GM21529 (cell line): Measurements from ENCODE around the gene KIAA1549.

Experiments used
- ATAC-seq: cut with Tn5 transposase; IDR thresholded peaks from one replicate; pipeline ENCODE4 v1.9.1; 2021; ENCODE audit not compliant: unreplicated experiment

The KIAA1549 gene

GRCh38 chr7:138861051-138861450, 120.1 kb downstream of the KIAA1549 start:
- ATAC-seq, result no peak

- no peak for ATAC-seq
Measured at GRCh38 chr7:138857728-138858127, 123.5 kb downstream of the KIAA1549 start.

- ATAC-seq, result no peak
Measured at GRCh38 chr7:138854115-138854645, 127.0 kb downstream of the KIAA1549 start.

- no peak for ATAC-seq
Measured at GRCh38 chr7:138853448-138853847, 127.7 kb downstream of the KIAA1549 start.

- no peak for ATAC-seq
Measured at GRCh38 chr7:138852469-138852868, 128.7 kb downstream of the KIAA1549 start.

- ATAC-seq, result no peak
Measured at GRCh38 chr7:138849701-138850100, 131.5 kb downstream of the KIAA1549 start.

- no peak for ATAC-seq
Measured at GRCh38 chr7:138848056-138848980, 132.9 kb downstream of the KIAA1549 start.

- no peak for ATAC-seq
Measured at GRCh38 chr7:138845711-138846110, 135.5 kb downstream of the KIAA1549 start.

- ATAC-seq, result no peak
Measured at GRCh38 chr7:138843632-138844580, 137.3 kb downstream of the KIAA1549 start.

- ATAC-seq, result no peak
Measured at GRCh38 chr7:138842111-138842510, 139.1 kb downstream of the KIAA1549 start.

GRCh38 chr7:138838166-138838565, 143.0 kb downstream of the KIAA1549 start:
- no peak for ATAC-seq

GRCh38 chr7:138837627-138838026, 143.6 kb downstream of the KIAA1549 start:
- no peak for ATAC-seq

GRCh38 chr7:138835087-138835486, 146.1 kb downstream of the KIAA1549 start:
- no peak for ATAC-seq

GRCh38 chr7:138834583-138834982, 146.6 kb downstream of the KIAA1549 start:
- no peak for ATAC-seq

GRCh38 chr7:138833596-138833995, 147.6 kb downstream of the KIAA1549 start:
- ATAC-seq, result no peak

- no peak for ATAC-seq
Measured at GRCh38 chr7:138832966-138833365, 148.2 kb downstream of the KIAA1549 start.

GRCh38 chr7:138829335-138829734, 151.9 kb downstream of the KIAA1549 start:
- no peak for ATAC-seq

- ATAC-seq, result no peak
Measured at GRCh38 chr7:138828302-138828701, 152.9 kb downstream of the KIAA1549 start.

GRCh38 chr7:138825049-138825721, 156.0 kb downstream of the KIAA1549 start:
- no peak for ATAC-seq

GRCh38 chr7:138822867-138823535, 158.2 kb downstream of the KIAA1549 start:
- ATAC-seq, result no peak
